NCI-H2227 treated with DMSO at 0.1 percent for 48 hours (cell line): ENCODE results near the gene SLC9A4.

Source experiments
- DNase-seq: peaks from one replicate; lab custom pipeline; 2025; lab: John Stamatoyannopoulos, UW

SLC9A4 gene

GRCh38 chr2:102499558-102499957 is 26.5 kb downstream of the SLC9A4 start:
- no peak for DNase-seq

GRCh38 chr2:102502576-102502975 is 29.6 kb downstream of the SLC9A4 start:
- DNase-seq, result no peak

GRCh38 chr2:102504833-102505232 is 31.8 kb downstream of the SLC9A4 start:
- no peak for DNase-seq

- DNase-seq, result no peak
These were observed 32.3 kb downstream of the SLC9A4 start for GRCh38 chr2:102505290-102505689.

GRCh38 chr2:102506743-102507142 is 33.7 kb downstream of the SLC9A4 start:
- DNase-seq, result no peak

GRCh38 chr2:102508863-102509262 is 35.8 kb downstream of the SLC9A4 start:
- DNase-seq, result no peak

GRCh38 chr2:102509749-102510148 is 36.7 kb downstream of the SLC9A4 start:
- DNase-seq, result no peak

- no peak for DNase-seq
These were observed 38.0 kb downstream of the SLC9A4 start for GRCh38 chr2:102510791-102511575.

GRCh38 chr2:102512161-102512560 is 39.1 kb downstream of the SLC9A4 start:
- no peak for DNase-seq

GRCh38 chr2:102513355-102513939 is 40.4 kb downstream of the SLC9A4 start:
- no peak for DNase-seq

GRCh38 chr2:102514061-102514785 is 41.2 kb downstream of the SLC9A4 start:
- DNase-seq, result no peak

GRCh38 chr2:102515851-102516250 is 42.8 kb downstream of the SLC9A4 start:
- no peak for DNase-seq

GRCh38 chr2:102518170-102518569 is 45.1 kb downstream of the SLC9A4 start:
- no peak for DNase-seq

- peak; percentile 15 for DNase-seq
These were observed 47.0 kb downstream of the SLC9A4 start for GRCh38 chr2:102520009-102520408.

GRCh38 chr2:102520801-102521200 is 47.8 kb downstream of the SLC9A4 start:
- no peak for DNase-seq

GRCh38 chr2:102522162-102522561 is 49.1 kb downstream of the SLC9A4 start:
- DNase-seq, result no peak

- DNase-seq, result no peak
These were observed 49.9 kb downstream of the SLC9A4 start for GRCh38 chr2:102522890-102523289.

GRCh38 chr2:102523651-102524050 is 50.6 kb downstream of the SLC9A4 start:
- no peak for DNase-seq

GRCh38 chr2:102527086-102527485 is 54.1 kb downstream of the SLC9A4 start:
- no peak for DNase-seq

GRCh38 chr2:102538491-102538890 is 65.5 kb downstream of the SLC9A4 start:
- DNase-seq, result no peak

- no peak for DNase-seq
These were observed 67.9 kb downstream of the SLC9A4 start for GRCh38 chr2:102540882-102541281.

GRCh38 chr2:102544182-102544581 is 71.2 kb downstream of the SLC9A4 start:
- DNase-seq, result no peak

- DNase-seq, result no peak
These were observed 74.4 kb downstream of the SLC9A4 start for GRCh38 chr2:102547462-102547861.
